Forelimb muscle (tissue), 1 donor: ENCODE measurements around the gene SP2. TPM values are rescaled to one million over a fixed set of nuclear protein-coding genes. Genes with fewer than 3 reads are reported as not detected.

Source experiments
- DNase-seq: peaks from one replicate; pipeline ENCODE4 v3.0.0-alpha.2; 2013; ENCODE audit warnings: low read depth
- polyA plus RNA-seq: library from polyadenylated mRNA; unstranded; fragments of 120-200 nt; gene quantifications from one replicate; pipeline ENCODE4 v1.2.1, GENCODE V29; 2013; ENCODE audit not compliant: insufficient read length

The SP2 gene
- polyA plus RNA-seq, 1 donor = 13.9 TPM

GRCh38 chr17:47973541-47973940, 77.5 kb downstream of the SP2 start:
- no peak for DNase-seq

- no peak for DNase-seq
Measured at GRCh38 chr17:47975189-47975822, 79.3 kb downstream of the SP2 start.

GRCh38 chr17:47975823-47976205, 79.8 kb downstream of the SP2 start:
- DNase-seq = no peak

GRCh38 chr17:47978324-47978723, 82.3 kb downstream of the SP2 start:
- DNase-seq = no peak

Other genes with a start within 250 kb of the SP2 start
- 151 TPM for gene KPNB1, start 246.3 kb upstream of the SP2 start, polyA plus RNA-seq
- 34.0 TPM for gene TBKBP1, start 202.1 kb upstream of the SP2 start, polyA plus RNA-seq
- gene TBX21, start 163.0 kb upstream of the SP2 start, polyA plus RNA-seq = 0.29 TPM
- gene OSBPL7, start 74.4 kb upstream of the SP2 start, polyA plus RNA-seq = 15.5 TPM
- 59.2 TPM for gene MRPL10, start 64.7 kb upstream of the SP2 start, polyA plus RNA-seq
- gene LRRC46, start 64.6 kb upstream of the SP2 start, polyA plus RNA-seq = 0.81 TPM
- 26.0 TPM for gene SCRN2, start 55.0 kb upstream of the SP2 start, polyA plus RNA-seq
- 1.0 TPM for gene SP6, start 45.1 kb upstream of the SP2 start, polyA plus RNA-seq
- gene PNPO, start 45.3 kb downstream of the SP2 start, polyA plus RNA-seq = 9.7 TPM
- gene PRR15L, start 61.6 kb downstream of the SP2 start, polyA plus RNA-seq = 0.11 TPM
- 80.2 TPM for gene CDK5RAP3, start 74.9 kb downstream of the SP2 start, polyA plus RNA-seq
- 42.6 TPM for gene COPZ2, start 141.6 kb downstream of the SP2 start, polyA plus RNA-seq
- 272 TPM for gene NFE2L1, start 152.1 kb downstream of the SP2 start, polyA plus RNA-seq
- gene CBX1, start 205.2 kb downstream of the SP2 start, polyA plus RNA-seq = 68.7 TPM
- 11.2 TPM for gene SNX11, start 211.5 kb downstream of the SP2 start, polyA plus RNA-seq